Measurements from ENCODE around the gene TMEM219. TPM values are rescaled to one million over a fixed set of nuclear protein-coding genes. Genes with fewer than 3 reads are reported as not detected.

The TMEM219 gene
- total RNA-seq, 1 experiment from 2014 or later = 48.3 TPM

- no peaks in the 10 kb centered on the region for H3K9me3 ChIP-seq (ENCODE audit: low read depth, low read length, poor library complexity, severe bottlenecking)
- no peak overlapping the region for H3K27ac ChIP-seq (ENCODE audit: low read depth, low read length, poor library complexity, severe bottlenecking)
- CTCF ChIA-PET = no interaction called here
- TF ChIP-seq CTCF (conservative IDR thresholded peaks at IDR 0.05; ENCODE audit: low read depth, low read length) = no peak
- no peak for TF ChIP-seq EZH2 (IDR thresholded peaks at IDR 0.05; ENCODE audit: borderline replicate concordance, low read depth, low read length, poor library complexity, severe bottlenecking)
- no peak for DNase-seq (ENCODE audit: low spot score)
- no peak overlapping the region for H3K4me3 ChIP-seq (ENCODE audit: low read depth, low read length, poor library complexity, severe bottlenecking)
- H3K27me3 ChIP-seq (replicated peaks; ENCODE audit: insufficient read depth, low read depth, low read length, poor library complexity) = no peaks in the 10 kb centered on the region
- no TSS peak for BruUV-seq (replicated peaks)
- H3K36me3 ChIP-seq (ENCODE audit: insufficient read depth, low read length, poor library complexity, severe bottlenecking) = peaks cover 93% of the 10 kb centered on the region
- H3K4me1 ChIP-seq (ENCODE audit: insufficient read depth, low read length, poor library complexity, severe bottlenecking) = no peaks in the 10 kb centered on the region
- POLR2A ChIA-PET (ENCODE audit: low non-redundant PET) = no interaction called here
- intact Hi-C loops (cut with micrococcal nuclease; ENCODE audit: unreplicated experiment) = no loop called here
These were observed 22.4 kb downstream of the TMEM219 start for GRCh38 chr16:29984137-29984763.

DNA sequence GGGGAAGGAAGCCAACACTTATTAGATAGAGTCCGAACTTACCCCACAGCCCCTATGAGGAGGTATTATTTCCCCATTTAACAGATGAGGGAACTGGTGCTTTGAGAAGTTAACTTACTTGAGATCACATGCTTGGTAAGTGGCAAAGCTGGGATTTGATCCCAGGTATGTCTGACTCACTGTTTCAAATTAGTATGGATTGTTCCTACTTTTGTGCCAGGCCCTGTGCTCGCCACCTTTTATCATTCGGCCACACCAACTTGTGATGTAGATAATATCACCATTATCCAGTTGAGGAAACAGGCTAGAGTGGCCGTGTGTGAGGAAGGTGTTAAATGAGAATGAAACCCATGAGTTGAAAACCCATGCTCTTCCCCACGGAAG is 22.9 kb downstream of the TMEM219 start:
- no peak for DNase-seq (ENCODE audit: low spot score)
- TF ChIP-seq EZH2 (IDR thresholded peaks at IDR 0.05; ENCODE audit: borderline replicate concordance, low read depth, low read length, poor library complexity, severe bottlenecking) (no peak), CTCF (conservative IDR thresholded peaks at IDR 0.05; ENCODE audit: low read depth, low read length) (no peak)
- ChIA-PET CTCF (no interaction called here), POLR2A (ENCODE audit: low non-redundant PET) (no interaction called here)
- Histone ChIP-seq H3K4me3 (ENCODE audit: low read depth, low read length, poor library complexity, severe bottlenecking) (no peak overlapping the region), H3K36me3 (ENCODE audit: insufficient read depth, low read length, poor library complexity, severe bottlenecking) (peaks cover 92% of the 10 kb centered on the region), H3K9me3 (ENCODE audit: low read depth, low read length, poor library complexity, severe bottlenecking) (no peaks in the 10 kb centered on the region), H3K27ac (ENCODE audit: low read depth, low read length, poor library complexity, severe bottlenecking) (no peak overlapping the region), H3K27me3 (replicated peaks; ENCODE audit: insufficient read depth, low read depth, low read length, poor library complexity) (no peaks in the 10 kb centered on the region), H3K4me1 (ENCODE audit: insufficient read depth, low read length, poor library complexity, severe bottlenecking) (no peaks in the 10 kb centered on the region)
- intact Hi-C loops (cut with micrococcal nuclease; ENCODE audit: unreplicated experiment) = no loop called here
- BruUV-seq (replicated peaks) = no TSS peak

- no peak for DNase-seq (ENCODE audit: low spot score)
- Histone ChIP-seq H3K4me3 (ENCODE audit: low read depth, low read length, poor library complexity, severe bottlenecking) (no peak overlapping the region), H3K27me3 (replicated peaks; ENCODE audit: insufficient read depth, low read depth, low read length, poor library complexity) (no peaks in the 10 kb centered on the region), H3K36me3 (ENCODE audit: insufficient read depth, low read length, poor library complexity, severe bottlenecking) (peaks cover 91% of the 10 kb centered on the region), H3K9me3 (ENCODE audit: low read depth, low read length, poor library complexity, severe bottlenecking) (no peaks in the 10 kb centered on the region), H3K27ac (ENCODE audit: low read depth, low read length, poor library complexity, severe bottlenecking) (no peak overlapping the region), H3K4me1 (ENCODE audit: insufficient read depth, low read length, poor library complexity, severe bottlenecking) (no peaks in the 10 kb centered on the region)
- intact Hi-C loops (cut with micrococcal nuclease; ENCODE audit: unreplicated experiment) = no loop called here
- no TSS peak for BruUV-seq (replicated peaks)
- POLR2A ChIA-PET (ENCODE audit: low non-redundant PET) = no interaction called here
- CTCF ChIA-PET = no interaction called here
- TF ChIP-seq CTCF (conservative IDR thresholded peaks at IDR 0.05; ENCODE audit: low read depth, low read length) (no peak), EZH2 (IDR thresholded peaks at IDR 0.05; ENCODE audit: borderline replicate concordance, low read depth, low read length, poor library complexity, severe bottlenecking) (no peak)
These were observed 23.5 kb downstream of the TMEM219 start for GRCh38 chr16:29985271-29985811.
